ENCODE measurements around the gene AGAP3.

Gene AGAP3

DNA sequence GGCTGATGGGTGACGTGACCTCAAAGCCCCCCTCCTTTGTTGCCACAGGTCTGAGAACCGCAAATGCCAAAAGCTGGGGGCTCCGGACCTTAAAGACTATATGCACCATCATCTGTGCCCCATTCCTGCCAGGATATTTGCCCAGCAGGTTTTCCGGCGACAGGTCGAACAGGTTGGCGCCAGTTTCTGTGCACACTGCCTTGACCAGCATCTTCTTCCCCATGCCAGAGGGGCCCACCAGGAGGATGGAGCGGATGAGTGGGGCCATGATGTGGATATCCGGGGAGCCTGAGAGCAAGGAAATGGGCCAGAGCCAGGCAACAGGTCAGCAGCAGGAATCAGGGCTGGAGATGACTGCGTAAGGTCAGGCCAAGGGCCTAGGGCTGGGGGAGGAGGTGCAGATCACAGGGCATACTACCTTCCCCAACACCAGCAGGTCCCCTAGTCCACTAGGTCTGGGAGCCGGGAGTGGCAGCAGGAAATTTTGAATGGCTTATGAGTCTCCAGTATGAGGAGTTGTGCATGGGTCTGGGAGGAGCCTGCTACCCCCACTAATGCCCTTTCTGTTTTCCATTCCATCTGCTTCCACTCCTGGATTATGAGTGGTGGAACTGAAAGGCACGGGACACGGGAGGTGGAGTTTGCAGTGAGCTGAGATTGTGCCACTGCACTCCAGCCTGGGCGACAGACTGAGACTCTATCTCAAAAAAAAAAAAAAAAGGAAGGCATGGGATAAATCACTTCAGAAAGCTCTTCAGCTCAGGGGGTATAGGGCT, 107.1 kb downstream of the AGAP3 start:
- DNase-seq (no peak), ATAC-seq (ENCODE audit: insufficient read depth, low read depth) (no peak)
- Histone ChIP-seq H3K79me2 (ENCODE audit: insufficient read depth, low read length) (no peaks in the 10 kb centered on the region), H3K9ac (ENCODE audit: low read depth, low read length) (no peak overlapping the region), H3K27ac (ENCODE audit: low read length) (no peak overlapping the region), H3K4me2 (ENCODE audit: insufficient read depth, low read length) (no peak overlapping the region), H4K20me1 (ENCODE audit: insufficient read depth, low read length) (no peaks in the 10 kb centered on the region), H3K4me3 (ENCODE audit: low read depth in 1 of 2, low read length in 2 of 2) (no peak overlapping the region), H3K27me3 (ENCODE audit: insufficient read depth, low read length, poor library complexity) (peaks cover 24% of the 10 kb centered on the region), H3K36me3 (ENCODE audit: insufficient read depth, low read length) (no peaks in the 10 kb centered on the region), H3K9me3 (ENCODE audit: insufficient read depth, low read length, severe bottlenecking) (no peaks in the 10 kb centered on the region), H3K4me1 (ENCODE audit: insufficient read depth, low read length) (no peaks in the 10 kb centered on the region), H2AFZ (ENCODE audit: low read depth, low read length) (no peak overlapping the region)
- no peak for TF ChIP-seq EZH2 (IDR thresholded peaks at IDR 0.05; ENCODE audit: borderline replicate concordance, low read depth, low read length, severe bottlenecking)
- TF ChIP-seq, protein P1, sequence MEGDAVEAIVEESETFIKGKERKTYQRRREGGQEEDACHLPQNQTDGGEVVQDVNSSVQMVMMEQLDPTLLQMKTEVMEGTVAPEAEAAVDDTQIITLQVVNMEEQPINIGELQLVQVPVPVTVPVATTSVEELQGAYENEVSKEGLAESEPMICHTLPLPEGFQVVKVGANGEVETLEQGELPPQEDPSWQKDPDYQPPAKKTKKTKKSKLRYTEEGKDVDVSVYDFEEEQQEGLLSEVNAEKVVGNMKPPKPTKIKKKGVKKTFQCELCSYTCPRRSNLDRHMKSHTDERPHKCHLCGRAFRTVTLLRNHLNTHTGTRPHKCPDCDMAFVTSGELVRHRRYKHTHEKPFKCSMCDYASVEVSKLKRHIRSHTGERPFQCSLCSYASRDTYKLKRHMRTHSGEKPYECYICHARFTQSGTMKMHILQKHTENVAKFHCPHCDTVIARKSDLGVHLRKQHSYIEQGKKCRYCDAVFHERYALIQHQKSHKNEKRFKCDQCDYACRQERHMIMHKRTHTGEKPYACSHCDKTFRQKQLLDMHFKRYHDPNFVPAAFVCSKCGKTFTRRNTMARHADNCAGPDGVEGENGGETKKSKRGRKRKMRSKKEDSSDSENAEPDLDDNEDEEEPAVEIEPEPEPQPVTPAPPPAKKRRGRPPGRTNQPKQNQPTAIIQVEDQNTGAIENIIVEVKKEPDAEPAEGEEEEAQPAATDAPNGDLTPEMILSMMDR (IDR thresholded peaks at IDR 0.05; ENCODE audit: borderline replicate concordance, extremely low read depth, low read length, poor library complexity, severe bottlenecking), result no peak

All from DND-41 (cell line).